Subcutaneous adipose tissue (tissue), 4 donors: ENCODE results near the gene KCTD11. TPM values are rescaled to one million over a fixed set of nuclear protein-coding genes. Genes with fewer than 3 reads are reported as not detected.

ENCODE experiments used
- total RNA-seq, 4 donors: library from RNA; depleted of rRNA; stranded (reverse); fragments of >200 nt; gene quantifications; one replicate each; pipeline ENCODE4 v1.1.0, GENCODE V29; 2016
- TF ChIP-seq, protein P1 (sequence below): fragments of 450-650 bp; IDR thresholded peaks from one replicate; pipeline ENCODE4 v1.5.1; 2016; ENCODE audit warnings: low read depth, mild to moderate bottlenecking, control low read depth, antibody characterized with exemption, moderate library complexity

KCTD11 gene
- total RNA-seq, 4 donors from 2014 or later: 4.9 to 13.8 (median 7.2) TPM

DNA sequence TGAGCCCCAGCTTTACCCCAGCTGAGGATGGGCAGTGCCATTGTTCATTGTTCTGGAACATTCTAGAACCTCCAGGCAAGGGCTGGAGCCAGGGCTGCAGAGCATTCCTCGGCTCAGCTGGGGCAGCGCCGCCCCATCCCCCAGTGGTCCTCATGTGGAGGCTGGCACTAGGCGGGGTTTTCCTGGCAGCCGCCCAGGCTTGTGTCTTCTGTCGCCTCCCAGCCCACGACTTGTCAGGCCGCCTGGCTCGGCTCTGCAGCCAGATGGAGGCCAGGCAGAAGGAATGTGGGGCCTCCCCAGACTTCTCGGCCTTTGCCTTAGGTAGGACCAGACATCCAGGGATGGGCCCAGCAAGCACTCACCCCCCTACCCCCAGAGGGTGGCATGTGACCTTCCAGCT, 3.1 kb downstream of the KCTD11 start, which contains the start of gene TMEM95:
Gene TMEM95, plus strand, starts transcription at position 104 of the 400 bp plus-strand sequence. Its CDS starts 49 bp downstream, at position 153.
- TF ChIP-seq, protein P1, sequence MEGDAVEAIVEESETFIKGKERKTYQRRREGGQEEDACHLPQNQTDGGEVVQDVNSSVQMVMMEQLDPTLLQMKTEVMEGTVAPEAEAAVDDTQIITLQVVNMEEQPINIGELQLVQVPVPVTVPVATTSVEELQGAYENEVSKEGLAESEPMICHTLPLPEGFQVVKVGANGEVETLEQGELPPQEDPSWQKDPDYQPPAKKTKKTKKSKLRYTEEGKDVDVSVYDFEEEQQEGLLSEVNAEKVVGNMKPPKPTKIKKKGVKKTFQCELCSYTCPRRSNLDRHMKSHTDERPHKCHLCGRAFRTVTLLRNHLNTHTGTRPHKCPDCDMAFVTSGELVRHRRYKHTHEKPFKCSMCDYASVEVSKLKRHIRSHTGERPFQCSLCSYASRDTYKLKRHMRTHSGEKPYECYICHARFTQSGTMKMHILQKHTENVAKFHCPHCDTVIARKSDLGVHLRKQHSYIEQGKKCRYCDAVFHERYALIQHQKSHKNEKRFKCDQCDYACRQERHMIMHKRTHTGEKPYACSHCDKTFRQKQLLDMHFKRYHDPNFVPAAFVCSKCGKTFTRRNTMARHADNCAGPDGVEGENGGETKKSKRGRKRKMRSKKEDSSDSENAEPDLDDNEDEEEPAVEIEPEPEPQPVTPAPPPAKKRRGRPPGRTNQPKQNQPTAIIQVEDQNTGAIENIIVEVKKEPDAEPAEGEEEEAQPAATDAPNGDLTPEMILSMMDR: no peak

DNA sequence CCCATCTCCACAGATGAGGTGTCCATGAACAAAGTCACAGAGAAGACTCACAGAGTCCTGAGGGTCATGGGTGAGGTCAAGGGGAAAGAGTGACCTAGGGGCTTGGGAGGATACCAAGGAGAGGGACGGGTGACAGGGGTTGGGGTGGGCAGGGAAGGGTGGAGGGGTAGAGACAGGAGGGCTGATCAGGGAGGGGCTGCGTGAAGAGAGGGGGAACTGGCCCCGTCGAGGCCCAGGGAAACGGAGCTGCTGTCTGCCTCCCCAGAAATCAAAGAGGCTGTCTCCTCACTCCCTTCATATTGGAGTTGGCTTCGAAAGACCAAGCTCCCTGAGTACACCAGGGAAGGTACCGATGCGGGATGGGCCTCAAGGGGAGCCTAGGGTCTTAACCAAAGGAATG, 3.6 kb downstream of the KCTD11 start:
- TF ChIP-seq, protein P1: no peak

DNA sequence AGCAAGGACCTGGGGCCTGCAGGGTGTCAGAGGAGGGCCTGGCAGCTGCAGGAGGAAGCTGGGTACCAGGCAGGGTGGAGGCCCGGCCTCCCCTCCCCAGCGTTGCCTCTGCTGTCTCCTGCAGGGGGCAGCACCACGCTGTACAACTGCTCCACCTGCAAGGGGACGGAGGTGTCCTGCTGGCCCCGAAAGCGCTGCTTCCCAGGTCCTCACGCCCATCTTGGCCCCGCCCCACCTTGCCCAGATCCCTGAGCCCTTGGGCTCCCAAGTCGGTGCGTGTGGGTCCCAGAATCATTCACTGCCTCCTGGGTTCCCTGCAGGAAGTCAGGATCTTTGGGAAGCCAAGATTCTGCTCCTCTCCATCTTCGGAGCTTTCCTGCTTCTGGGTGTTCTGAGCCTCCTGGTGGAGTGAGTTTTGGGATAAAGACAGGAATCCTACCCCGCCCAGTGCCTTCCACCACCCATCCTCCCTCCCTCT, 4.1 kb downstream of the KCTD11 start:
- TF ChIP-seq, protein P1: no peak

DNA sequence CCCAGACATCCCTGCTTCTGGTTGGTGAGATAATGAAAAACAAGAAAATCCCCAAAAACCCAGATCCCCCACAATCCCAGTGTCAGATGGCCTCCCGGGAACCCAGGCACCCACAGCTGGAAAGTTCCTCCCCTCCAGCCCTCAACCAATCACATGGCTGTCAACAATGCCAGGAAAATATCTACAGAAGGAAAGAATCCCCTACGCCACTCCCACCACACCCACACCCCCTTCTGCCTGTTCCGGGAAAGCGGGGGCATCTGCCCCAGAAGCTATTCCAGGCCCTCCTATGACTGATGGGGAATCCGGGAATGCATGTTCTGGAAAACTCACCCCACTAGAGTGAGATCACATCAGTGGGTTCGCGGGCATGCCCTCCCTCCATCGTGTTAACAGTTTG, 4.8 kb downstream of the KCTD11 start:
- TF ChIP-seq, protein P1: no peak

DNA sequence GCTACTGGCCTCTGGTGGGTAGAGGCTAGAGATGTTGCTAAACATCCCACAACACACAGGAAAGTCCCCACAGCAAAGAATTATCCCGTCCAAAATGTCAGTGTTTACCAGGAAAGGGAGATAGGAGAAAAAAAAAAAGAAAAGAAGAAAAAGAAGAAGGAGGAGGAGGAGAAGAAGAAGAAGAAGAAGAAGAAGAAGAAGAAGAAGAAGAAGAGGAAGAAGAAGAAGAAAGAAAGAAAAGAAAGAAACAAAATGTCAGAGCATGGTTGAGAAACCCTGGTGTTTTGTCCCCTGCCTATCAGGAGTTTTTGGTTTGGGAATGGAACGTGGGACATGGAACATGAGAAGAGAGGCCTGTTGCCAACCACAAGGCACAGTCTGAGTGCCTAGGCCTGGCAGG, 5.4 kb downstream of the KCTD11 start:
- TF ChIP-seq, protein P1: no peak

DNA sequence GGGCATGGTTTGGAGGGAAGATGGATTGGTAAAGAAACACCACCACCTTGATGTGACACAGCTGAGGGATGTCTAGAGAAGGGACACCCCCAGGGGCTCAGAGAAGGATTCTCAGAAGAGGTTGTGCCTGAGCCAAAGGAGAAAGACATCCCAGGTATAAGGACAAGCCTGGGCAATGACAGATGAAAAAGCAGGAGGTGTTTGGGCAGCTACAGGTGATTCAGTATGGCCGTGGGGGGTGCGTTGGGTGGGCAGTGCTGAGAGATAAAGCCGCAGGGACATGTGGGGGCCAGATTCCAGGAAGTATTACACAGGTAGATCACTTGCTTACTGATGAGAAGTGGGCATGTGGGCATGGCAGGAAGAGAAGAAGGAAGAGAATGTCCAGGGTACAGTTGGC, 9.9 kb downstream of the KCTD11 start:
- TF ChIP-seq, protein P1: no peak

DNA sequence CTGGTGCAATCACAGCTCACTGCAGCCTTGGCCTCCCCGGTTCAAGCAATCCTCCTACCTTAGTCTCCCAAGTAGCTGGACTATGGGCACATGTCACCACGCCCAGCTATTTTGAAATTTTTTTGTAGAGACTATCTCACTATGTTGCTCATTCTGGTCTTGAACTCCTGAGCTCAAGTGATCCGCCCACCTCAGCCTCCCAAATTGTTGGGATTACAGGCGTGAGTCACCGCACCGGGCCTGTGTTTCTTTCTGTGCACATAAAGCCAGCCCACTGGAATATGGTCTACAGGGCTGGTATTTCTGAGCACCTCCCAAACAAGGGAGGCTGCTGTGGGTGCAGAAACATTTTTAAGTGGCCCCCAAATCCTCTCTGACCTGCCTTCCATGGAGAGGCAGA, 11.3 kb downstream of the KCTD11 start:
- TF ChIP-seq, protein P1: no peak
